ENCODE results near the gene TTC4. TPM values are rescaled to one million over a fixed set of nuclear protein-coding genes. Genes with fewer than 3 reads are reported as not detected.

TTC4 gene
- polyA plus RNA-seq, 1 of the 3 experiments (the other 2 are of a cell fraction): 17.9 TPM

- DNase-seq: no peak
- Histone ChIP-seq H3K27ac (ENCODE audit: low read depth in 2 of 2, low read length in 1 of 2) (no peak overlapping the region), H3K79me2 (ENCODE audit: insufficient read depth) (no peaks in the 10 kb centered on the region), H3K9me2 (no peaks in the 10 kb centered on the region), H3K27me3 (ENCODE audit: insufficient read depth) (no peaks in the 10 kb centered on the region; the same call in 1 of the 2 replicates), H2AFZ (ENCODE audit: low read depth) (no peak overlapping the region), H3K4me1 (ENCODE audit: control insufficient read depth in 1 of 2, insufficient read depth in 2 of 2, low read depth in 1 of 2, low read length in 1 of 2) (no peaks in the 10 kb centered on the region), H4K20me1 (ENCODE audit: insufficient read depth) (no peaks in the 10 kb centered on the region), H3K36me3 (replicated peaks in 1 of 2; ENCODE audit: control insufficient read depth in 1 of 2, insufficient read depth in 2 of 2, low read length in 1 of 2) (no peaks in the 10 kb centered on the region), H3K4me2 (no peak overlapping the region), H3K9me3 (no peaks in the 10 kb centered on the region), H3K9ac (no peak overlapping the region), H3K4me3 (ENCODE audit: low read depth in 2 of 2, low read length in 1 of 2) (no peak overlapping the region), H3F3A (replicated peaks; ENCODE audit: insufficient read depth) (no peaks in the 10 kb centered on the region)
- WGBS (ENCODE audit: low lambda C conversion rate): 67% methylated on average over 2 of the region's 2 CpGs
- CTCF ChIA-PET: interaction anchor here (0.6 to 0.8 kb wide), 2 partner anchors 18 to 287 kb away, joined by 3 read pairs; no protein-coding TSS in a partner anchor
- TF ChIP-seq MXI1 (IDR thresholded peaks at IDR 0.05; ENCODE audit: low read depth, low read length): no peak
- no peak for TF ChIP-seq SIN3A (IDR thresholded peaks at IDR 0.05; ENCODE audit: borderline replicate concordance, low read depth, low read length)
- no peak for TF ChIP-seq EP300 (IDR thresholded peaks at IDR 0.05; ENCODE audit: borderline replicate concordance in 1 of 2, low read depth in 1 of 2, low read length in 1 of 2)
- TF ChIP-seq YY1 (IDR thresholded peaks at IDR 0.05; ENCODE audit: low read depth): no peak
- no peak for TF ChIP-seq EZH2phosphoT487 (IDR thresholded peaks at IDR 0.05; ENCODE audit: borderline replicate concordance, low read depth)
- POLR2A ChIA-PET: no interaction called here
Observed at GRCh38 chr1:54668567-54668966, 47.1 kb upstream of the TTC4 start.

- ChIA-PET CTCF (interaction anchor here (0.6 to 3.7 kb wide), 12 partner anchors 9 to 167 kb away, joined by 3 to 20 read pairs (median 4); no protein-coding TSS in a partner anchor), POLR2A (no interaction called here)
- Histone ChIP-seq H3F3A (replicated peaks; ENCODE audit: insufficient read depth) (no peaks in the 10 kb centered on the region), H2AFZ (ENCODE audit: low read depth) (no peak overlapping the region), H4K20me1 (ENCODE audit: insufficient read depth) (no peaks in the 10 kb centered on the region), H3K27me3 (ENCODE audit: insufficient read depth) (no peaks in the 10 kb centered on the region; the same call in 1 of the 2 replicates), H3K27ac (ENCODE audit: low read depth in 2 of 2, low read length in 1 of 2) (no peak overlapping the region), H3K9me3 (no peaks in the 10 kb centered on the region), H3K4me2 (no peak overlapping the region), H3K9me2 (no peaks in the 10 kb centered on the region), H3K9ac (no peak overlapping the region), H3K4me1 (ENCODE audit: control insufficient read depth in 1 of 2, insufficient read depth in 2 of 2, low read depth in 1 of 2, low read length in 1 of 2) (no peaks in the 10 kb centered on the region), H3K4me3 (ENCODE audit: low read depth in 2 of 2, low read length in 1 of 2) (peak overlapping the region in 1 of 2 experiments; percentile 41; a peak in 1 of 4 replicates), H3K36me3 (replicated peaks in 1 of 2; ENCODE audit: control insufficient read depth in 1 of 2, insufficient read depth in 2 of 2, low read length in 1 of 2) (no peaks in the 10 kb centered on the region), H3K79me2 (ENCODE audit: insufficient read depth) (no peaks in the 10 kb centered on the region)
- TF ChIP-seq CTCF (IDR thresholded peaks at IDR 0.05) (peak; percentile 82), RAD21 (IDR thresholded peaks at IDR 0.05; ENCODE audit: low read length) (peak; percentile 89), EZH2phosphoT487 (IDR thresholded peaks at IDR 0.05; ENCODE audit: borderline replicate concordance, low read depth) (no peak), ELF1 (IDR thresholded peaks at IDR 0.05) (no peak), SIN3A (IDR thresholded peaks at IDR 0.05; ENCODE audit: borderline replicate concordance, low read depth, low read length) (no peak), CHD2 (IDR thresholded peaks at IDR 0.05; ENCODE audit: low read length, partially characterized antibody) (no peak), RFX5 (IDR thresholded peaks at IDR 0.05; ENCODE audit: low read length) (no peak), IRF3 (IDR thresholded peaks at IDR 0.05; ENCODE audit: low read depth, low read length) (no peak), SMC3 (IDR thresholded peaks at IDR 0.05; ENCODE audit: low read depth, low read length) (peak; percentile 94), MEF2A (IDR thresholded peaks at IDR 0.05; ENCODE audit: borderline replicate concordance, low read depth) (no peak), MXI1 (IDR thresholded peaks at IDR 0.05; ENCODE audit: low read depth, low read length) (no peak), EP300 (IDR thresholded peaks at IDR 0.05; ENCODE audit: borderline replicate concordance in 1 of 2, low read depth in 1 of 2, low read length in 1 of 2) (no peak), TAF1 (IDR thresholded peaks at IDR 0.05; ENCODE audit: borderline replicate concordance, low read depth, low read length) (no peak), POLR2AphosphoS5 (IDR thresholded peaks at IDR 0.05; ENCODE audit: low read depth, low read length) (no peak), TCF12 (IDR thresholded peaks at IDR 0.05) (no peak), FOXM1 (IDR thresholded peaks at IDR 0.05; ENCODE audit: low read depth) (no peak), RCOR1 (IDR thresholded peaks at IDR 0.05; ENCODE audit: low read length) (no peak), TEAD4 (IDR thresholded peaks at IDR 0.05; ENCODE audit: borderline replicate concordance, insufficient read depth) (no peak), GATA2 (CRISPR knock-in tag; IDR thresholded peaks at IDR 0.05) (no peak), FOXJ3 (CRISPR knock-in tag; IDR thresholded peaks at IDR 0.05) (no peak)
- 35% methylated on average over 6 of the region's 6 CpGs for WGBS (ENCODE audit: low lambda C conversion rate)
- peak; percentile 78 for DNase-seq
Observed at GRCh38 chr1:54671985-54672608, 43.6 kb upstream of the TTC4 start.
